GM13976 (cell line): ENCODE data around the gene HES5.

Experiments used
- DNase-seq: peaks from one replicate; pipeline ENCODE4 v3.0.0; 2012; ENCODE audit warnings: low spot score
- CTCF ChIP-seq: IDR thresholded peaks from 2 replicates; pipeline ENCODE4 v1.5.1; 2012; ENCODE audit warnings: borderline replicate concordance, mild to moderate bottlenecking; ENCODE audit not compliant: insufficient read depth; ENCODE audit errors: extremely low read depth, missing control alignments, control extremely low read depth
- in situ Hi-C: fragments of 300-500 bp; cut with MboI; formaldehyde crosslinking; loops from one replicate; pipeline ENCODE4 v1.12.0; 2022; ENCODE audit warnings: low sequenced_read_pairs, mixed read lengths, inconsistent platforms; ENCODE audit not compliant: unreplicated experiment

Gene HES5

GRCh38 chr1:2548068-2548589 lies 18.1 kb upstream of the HES5 start:
- DNase-seq = peak; percentile 75
- peak; percentile 92 for TF ChIP-seq CTCF
- in situ Hi-C loops = loop anchor here (25.0 kb wide), 1 partner anchor 136 kb away; the partner anchor contains the start of gene PEX10

DNA sequence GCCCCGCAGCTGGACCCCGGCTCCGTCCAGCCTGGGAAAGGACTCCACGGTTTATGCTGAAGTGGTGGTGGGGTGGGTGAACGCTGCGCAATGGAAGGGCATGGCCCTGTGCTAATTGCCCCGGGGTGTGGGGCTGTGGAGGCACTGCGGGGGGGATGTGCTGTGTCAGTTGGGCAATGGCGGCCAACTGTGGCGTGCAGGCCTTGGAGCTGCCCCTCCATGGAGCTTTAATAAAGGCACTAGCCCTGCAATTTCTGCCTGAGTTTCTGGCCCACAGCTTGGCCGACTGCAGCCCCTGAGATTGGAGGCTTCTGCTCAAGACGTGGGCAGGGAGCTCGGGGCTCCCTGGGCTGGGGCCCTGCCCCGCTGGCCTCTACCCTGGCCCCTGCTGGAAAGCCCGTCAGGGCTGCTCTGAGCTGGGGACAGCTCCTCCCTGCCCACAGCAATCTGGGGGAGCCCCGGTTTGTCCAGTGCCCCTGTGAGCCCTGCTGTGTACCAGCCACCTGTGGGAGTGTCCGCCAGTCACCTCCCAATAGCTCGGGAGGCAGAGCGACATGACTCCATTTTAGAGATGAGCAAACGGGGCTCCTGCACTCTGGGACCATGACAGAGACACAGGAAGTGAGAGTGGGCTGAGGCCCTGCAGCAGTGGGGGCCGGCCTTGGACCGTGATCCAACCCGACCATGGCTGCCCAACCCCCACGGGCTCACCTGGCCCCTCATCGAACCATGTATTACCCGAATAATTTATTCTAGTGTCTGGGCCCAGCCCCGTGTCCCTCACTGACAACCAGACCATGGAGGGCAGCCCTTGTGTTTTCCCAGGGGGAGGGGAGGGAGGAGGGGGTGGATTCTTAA lies 17.4 kb upstream of the HES5 start:
- in situ Hi-C loops = loop anchor here (25.0 kb wide), 1 partner anchor 135 kb away; the partner anchor contains the start of gene PEX10
- peak; percentile 77 for DNase-seq

DNA sequence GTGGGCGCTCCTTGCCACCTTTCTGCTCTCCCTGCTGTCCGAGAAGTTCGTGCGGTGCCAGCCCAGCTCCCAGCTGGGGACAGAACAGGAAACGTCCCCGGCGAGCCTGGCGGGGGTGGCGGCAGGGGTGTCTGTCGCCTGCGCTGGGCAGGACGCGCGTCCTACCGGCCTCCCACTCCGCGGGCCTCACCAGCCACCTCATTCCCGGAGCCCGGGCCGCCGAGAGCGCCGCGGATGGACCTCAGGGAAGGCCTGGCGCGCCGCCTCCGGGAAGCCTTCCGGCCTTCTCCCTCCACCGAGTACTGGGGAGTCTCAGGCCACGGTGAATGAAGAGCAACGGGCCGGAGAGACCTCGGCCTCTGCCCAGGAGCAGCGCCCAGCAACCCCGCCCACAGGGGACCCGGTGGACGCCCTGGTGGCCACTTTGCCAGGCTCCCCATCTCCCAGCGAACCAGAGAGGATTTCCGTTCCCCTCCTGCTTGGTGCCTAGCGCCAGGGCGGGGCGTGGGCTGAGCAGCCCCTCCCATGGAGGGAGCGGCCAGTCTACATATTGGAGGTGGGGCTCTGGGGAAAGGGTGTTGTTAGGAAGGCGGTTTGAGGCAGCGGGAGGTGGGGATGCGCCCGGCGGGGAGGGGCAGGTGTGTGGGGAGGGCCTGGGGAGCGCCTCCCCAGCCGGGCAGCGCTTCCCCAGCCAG lies 16.6 kb upstream of the HES5 start:
- TF ChIP-seq CTCF = no peak
- DNase-seq = peak; percentile 90
- in situ Hi-C loops = loop anchor here (25.0 kb wide), 1 partner anchor 134 kb away; the partner anchor contains the start of gene PEX10

More for the DNA sequence above, 17.4 kb upstream of the HES5 start:
- no peak for TF ChIP-seq CTCF

DNA sequence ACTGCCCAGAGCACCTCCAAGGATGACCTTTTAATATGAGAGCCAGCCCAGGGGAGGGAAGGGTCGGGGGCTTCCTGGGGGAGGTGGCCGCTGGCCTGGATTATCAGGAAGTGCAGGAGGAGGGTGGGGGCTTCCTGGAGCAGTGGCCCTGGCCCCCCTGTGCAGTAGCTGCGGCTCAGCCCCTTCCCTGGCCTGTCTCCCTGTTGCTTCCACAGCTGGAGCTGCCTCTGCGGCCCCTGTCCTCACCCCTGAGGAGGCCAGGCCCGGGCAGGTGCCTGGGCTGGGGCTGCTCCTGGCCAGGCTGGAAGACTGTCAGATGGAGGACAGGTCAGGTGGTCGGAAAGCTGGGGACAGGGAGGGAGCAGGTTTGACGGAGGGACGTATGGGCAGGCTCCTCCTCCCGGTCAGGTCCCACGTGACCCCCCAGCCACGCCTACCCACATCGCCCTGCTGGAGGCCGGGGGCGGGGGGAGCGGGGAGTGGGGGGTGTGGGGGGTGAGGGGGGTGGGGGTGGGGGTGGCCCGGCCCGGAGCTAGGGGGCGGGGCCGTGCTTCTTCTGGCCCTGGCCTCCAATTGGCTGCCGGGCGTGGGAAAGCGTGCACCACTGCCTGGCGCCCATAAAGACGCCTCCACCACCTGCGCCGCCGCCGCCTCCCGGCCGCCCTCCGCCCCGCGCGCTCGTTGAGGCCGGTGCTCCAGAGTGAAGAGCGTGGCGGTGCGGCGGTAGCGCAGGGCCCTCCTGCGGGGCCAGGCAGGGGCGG lies 15.9 kb upstream of the HES5 start:
- peak; percentile 98 for DNase-seq
- in situ Hi-C loops = loop anchor here (25.0 kb wide), 1 partner anchor 134 kb away; the partner anchor contains the start of gene PEX10
- no peak for TF ChIP-seq CTCF

- DNase-seq = no peak
- no peak for TF ChIP-seq CTCF
- in situ Hi-C loops = loop anchor here (25.0 kb wide), 1 partner anchor 133 kb away; the partner anchor contains the start of gene PEX10
Measured at GRCh38 chr1:2544875-2545640, 15.0 kb upstream of the HES5 start.
